GM19452 (cell line): Measurements from ENCODE around the gene DRC3.

Experiments
- ATAC-seq: cut with Tn5 transposase; IDR thresholded peaks from one replicate; pipeline ENCODE4 v1.9.1; 2021; ENCODE audit not compliant: unreplicated experiment

Gene DRC3

DNA sequence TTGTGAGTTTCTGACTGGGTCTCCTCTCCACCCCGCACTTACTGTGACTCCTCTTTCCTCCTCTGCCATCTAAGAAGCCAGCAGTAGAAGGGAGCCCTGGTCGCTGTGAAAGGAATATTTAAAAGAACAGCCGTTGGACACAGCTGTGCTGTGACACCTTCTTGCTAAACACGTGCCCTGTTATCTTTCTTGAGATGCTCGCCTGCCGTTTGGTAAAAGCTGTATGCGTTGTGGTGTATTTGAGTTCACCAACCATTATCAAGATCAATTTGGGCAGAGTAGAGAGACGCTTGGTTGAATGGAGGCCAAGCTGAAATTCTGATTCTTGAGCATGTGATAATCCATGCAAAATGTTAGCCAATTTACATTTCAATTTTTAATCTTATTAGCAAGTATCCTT lies 70.3 kb downstream of the DRC3 start:
- no peak for ATAC-seq

DNA sequence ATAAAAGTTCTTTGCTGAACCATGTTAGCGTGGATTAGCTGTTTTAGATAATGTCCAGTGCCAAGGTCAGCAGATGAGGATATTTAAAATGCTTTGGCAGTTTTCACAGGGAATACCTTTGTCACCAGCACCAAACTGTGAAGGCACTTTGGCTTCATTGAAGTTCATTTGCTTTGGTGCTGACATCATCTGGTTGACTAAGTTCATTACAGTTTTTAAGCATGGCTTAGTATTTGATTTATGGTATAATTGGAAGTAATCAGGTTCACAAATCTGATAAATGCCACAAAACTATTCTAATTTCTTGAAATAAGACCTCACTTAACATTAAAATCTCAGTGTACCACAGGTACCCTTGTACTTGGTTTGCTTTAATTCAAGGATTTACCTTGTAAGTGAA lies 70.8 kb downstream of the DRC3 start:
- no peak for ATAC-seq

DNA sequence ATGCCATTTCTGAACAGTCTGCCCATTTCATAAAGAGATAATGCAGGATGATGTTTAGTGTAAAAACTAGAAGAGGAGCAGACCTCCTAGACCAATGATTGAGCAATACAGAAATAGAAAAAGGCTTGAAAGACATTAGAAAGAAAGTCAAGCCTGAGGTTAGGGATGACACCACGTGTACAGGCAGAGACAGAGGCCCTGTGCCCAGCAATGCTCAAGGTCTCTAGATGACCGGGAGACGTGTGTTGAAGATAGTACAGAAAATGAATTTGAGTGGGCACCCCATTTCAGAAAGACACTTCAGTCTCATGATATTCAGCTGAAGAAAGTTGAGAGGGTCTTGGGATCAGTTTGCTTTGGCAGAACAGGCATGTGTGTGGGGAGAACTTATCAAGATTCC lies 71.9 kb downstream of the DRC3 start:
- ATAC-seq: no peak

DNA sequence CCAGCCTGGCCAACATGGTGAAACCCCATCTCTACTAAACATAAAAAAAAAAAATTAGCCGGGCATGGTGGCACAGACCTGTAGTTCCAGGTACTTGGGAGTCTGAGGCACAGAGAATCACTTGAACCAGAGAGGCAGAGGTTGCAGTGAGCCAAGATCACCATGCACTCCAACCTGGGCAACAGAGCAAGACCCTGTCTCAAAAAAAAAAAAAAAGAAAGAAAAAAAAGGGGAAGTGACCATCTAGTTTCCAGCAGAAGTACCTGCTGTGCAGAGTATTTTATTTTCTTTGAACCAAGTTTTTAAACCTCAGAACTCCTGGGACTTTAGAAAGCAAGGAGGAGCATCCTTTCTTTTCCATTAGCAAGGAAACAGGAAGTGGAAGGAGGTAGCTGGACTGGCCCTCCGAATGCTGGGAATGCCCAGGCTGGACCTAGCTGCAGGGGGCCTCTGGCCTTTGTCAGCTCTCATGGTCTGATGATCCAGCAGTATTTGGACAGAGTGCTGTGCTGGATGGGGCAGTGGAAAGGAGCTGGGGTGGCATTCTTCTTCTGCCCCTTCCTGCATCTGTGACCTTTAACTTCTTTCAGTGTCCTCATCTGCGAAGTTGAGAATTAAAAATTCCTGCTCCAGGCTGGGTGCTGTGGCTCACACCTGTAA lies 73.2 kb downstream of the DRC3 start:
- ATAC-seq: no peak

DNA sequence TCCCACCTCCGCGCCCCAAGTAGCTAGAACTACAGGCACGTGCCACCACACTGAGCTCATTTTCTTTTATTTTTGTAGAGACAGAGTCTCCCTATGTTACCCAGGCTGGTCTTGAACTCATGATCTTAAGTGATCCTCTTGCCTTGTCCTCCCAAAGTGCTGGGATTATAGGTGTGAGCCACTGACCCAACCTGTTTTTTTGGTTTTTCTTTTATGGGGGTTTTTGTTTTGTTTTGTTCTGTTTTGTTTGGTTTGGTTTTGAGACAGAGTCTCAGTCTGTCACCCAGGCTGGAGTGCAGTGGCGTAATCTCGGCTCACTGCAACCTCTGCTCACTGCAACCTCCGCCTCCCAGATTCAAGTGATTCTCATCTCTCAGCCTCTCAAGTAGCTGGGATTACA lies 82.9 kb downstream of the DRC3 start:
- no peak for ATAC-seq

DNA sequence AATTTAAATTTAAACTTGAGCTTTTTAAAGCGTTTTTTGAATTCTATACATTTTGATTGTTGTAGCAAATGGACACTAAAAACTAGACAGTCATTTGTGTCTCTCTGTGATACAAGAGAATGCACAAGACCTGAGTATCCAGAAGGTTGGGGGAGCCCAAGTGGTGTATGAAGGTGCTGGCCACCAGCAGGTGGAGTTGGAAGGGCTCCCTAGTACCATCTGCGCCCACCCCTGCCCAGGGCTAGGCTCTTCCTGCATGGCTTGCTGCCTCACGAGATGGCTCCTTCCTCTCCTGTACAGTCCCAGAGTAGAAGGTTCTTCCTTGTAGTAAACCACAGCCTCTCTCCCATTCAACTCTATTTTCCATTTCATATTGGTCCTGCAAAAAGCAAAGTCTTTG lies 83.6 kb downstream of the DRC3 start:
- no peak for ATAC-seq

DNA sequence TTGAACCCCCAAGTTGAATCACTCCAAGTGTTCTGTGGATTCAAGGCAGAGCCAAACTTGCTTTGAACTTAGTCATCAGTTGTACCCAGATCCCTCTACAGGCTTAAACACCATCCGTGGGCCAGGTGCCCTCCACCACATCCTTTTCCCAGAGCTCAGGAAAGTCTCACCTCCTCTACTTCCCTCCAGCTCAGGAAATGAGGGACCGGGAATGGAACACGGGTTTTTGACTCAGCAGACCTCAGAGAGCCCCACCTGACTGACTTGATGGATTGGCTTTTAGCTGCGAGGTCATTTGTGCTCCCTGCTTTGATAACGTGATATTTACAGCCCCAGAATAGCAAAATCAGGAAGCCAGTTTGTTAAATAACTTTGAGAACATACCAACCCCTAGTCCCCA lies 86.6 kb downstream of the DRC3 start:
- ATAC-seq: no peak

DNA sequence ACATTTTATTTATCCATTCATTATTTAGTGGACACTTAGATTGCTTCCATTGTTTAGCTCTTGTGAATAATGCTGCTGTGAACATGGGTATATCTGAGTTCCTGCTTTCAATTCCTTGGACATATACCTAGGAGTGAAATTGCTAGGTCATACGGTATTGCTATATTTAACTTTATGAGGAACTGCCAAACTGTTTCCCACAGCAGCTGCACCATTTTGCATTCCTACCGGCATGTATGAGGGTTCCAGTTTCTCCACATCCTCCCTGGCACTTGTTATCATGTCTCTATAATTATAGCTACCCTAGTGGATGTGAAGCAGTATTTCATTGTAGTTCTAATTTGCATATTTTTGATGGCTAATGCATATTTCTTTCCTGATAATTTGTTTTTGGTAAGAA lies 91.4 kb downstream of the DRC3 start:
- ATAC-seq: no peak

DNA sequence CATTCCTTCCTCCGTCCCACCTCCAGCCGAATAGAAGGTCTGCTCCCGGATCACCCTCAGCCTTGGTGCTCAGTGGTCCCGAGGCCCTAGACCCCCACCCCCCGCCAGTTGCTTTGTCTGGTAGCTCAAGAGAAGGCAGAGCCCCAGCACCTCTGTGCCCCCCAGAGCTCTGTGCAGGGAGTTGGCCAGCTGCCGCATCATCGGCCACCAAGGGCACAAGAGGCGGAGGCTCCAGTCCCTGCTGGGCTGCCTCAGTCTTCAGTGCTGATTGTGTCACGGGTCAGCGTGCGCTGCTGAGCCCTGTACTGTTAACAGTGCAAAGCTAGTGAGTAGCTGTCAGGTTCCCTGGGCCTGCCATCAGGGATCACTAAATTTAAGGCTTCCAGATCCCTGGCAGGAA lies 92.9 kb downstream of the DRC3 start:
- ATAC-seq: no peak
